Liver (tissue), 9 donors: Measurements from ENCODE around the gene RBM33. TPM values are rescaled to one million over a fixed set of nuclear protein-coding genes. Genes with fewer than 3 reads are reported as not detected.

Experiments used
- DNase-seq: peaks from one replicate; pipeline ENCODE4 v3.0.0-alpha.2; 2017; ENCODE audit warnings: low spot score
- H3K27ac ChIP-seq, 2 donors: one replicate each; pipeline ENCODE4 v1.7.0; 2013; ENCODE audit warnings: inconsistent platforms in 2 of 2, low read length in 2 of 2, control low read depth in 1 of 2, low read depth in 1 of 2, mild to moderate bottlenecking in 1 of 2
- H3K27me3 ChIP-seq, 4 donors: one replicate each; pipeline versions ENCODE4 v1.6.1 to v1.7.0; 2013; ENCODE audit warnings: low read length in 3 of 4, inconsistent platforms in 1 of 4, mild to moderate bottlenecking in 1 of 4, moderate library complexity in 1 of 4; ENCODE audit not compliant: control insufficient read depth in 4 of 4, insufficient read depth in 4 of 4
- H3K36me3 ChIP-seq, 4 donors: one replicate each; pipeline versions ENCODE4 v1.6.1 to v1.7.0; 2013; ENCODE audit warnings: low read length in 3 of 4, mild to moderate bottlenecking in 3 of 4, low read depth in 1 of 4, moderate library complexity in 1 of 4; ENCODE audit not compliant: control insufficient read depth in 4 of 4, insufficient read depth in 3 of 4
- H3K4me1 ChIP-seq, 4 donors: one replicate each; pipeline versions ENCODE4 v1.6.1 to v1.7.0; 2013; ENCODE audit warnings: low read length in 3 of 4, mild to moderate bottlenecking in 3 of 4, moderate library complexity in 1 of 4; ENCODE audit not compliant: control insufficient read depth in 4 of 4, insufficient read depth in 4 of 4
- H3K4me3 ChIP-seq, 3 donors: one replicate each; pipeline versions ENCODE4 v1.6.1 to v1.7.0; 2013; ENCODE audit warnings: low read length in 3 of 3, control low read depth in 1 of 3, low read depth in 1 of 3, mild to moderate bottlenecking in 1 of 3
- H3K9ac ChIP-seq, 2 donors: one replicate each; pipeline ENCODE4 v1.7.0; 2013; ENCODE audit warnings: low read length in 2 of 2, mild to moderate bottlenecking in 2 of 2, moderate library complexity in 2 of 2, control low read depth in 1 of 2, low read depth in 1 of 2
- H3K9me3 ChIP-seq, 4 donors: one replicate each; pipeline versions ENCODE4 v1.6.1 to v1.7.0; 2013; ENCODE audit warnings: low read length in 3 of 4; ENCODE audit not compliant: control insufficient read depth in 4 of 4
- GABPA ChIP-seq, 2 donors: IDR thresholded peaks in 1 of 2; conservative IDR thresholded peaks in 1 of 2; 2 replicates each; pipeline ENCODE4 v1.6.1; 2016; ENCODE audit warnings: antibody characterized with exemption in 2 of 2, mild to moderate bottlenecking in 1 of 2, moderate library complexity in 1 of 2
- HNF4A ChIP-seq, 2 donors: conservative IDR thresholded peaks; 2 replicates each; pipeline ENCODE4 v1.6.1; 2016; ENCODE audit warnings: antibody characterized with exemption in 2 of 2, mild to moderate bottlenecking in 2 of 2
- HNF4G ChIP-seq: IDR thresholded peaks from 2 replicates; pipeline ENCODE4 v1.6.1; 2016; ENCODE audit warnings: antibody characterized with exemption
- MAX ChIP-seq: IDR thresholded peaks from 2 replicates; pipeline ENCODE4 v1.6.1; 2016; ENCODE audit warnings: antibody characterized with exemption
- RAD21 ChIP-seq, 2 donors: IDR thresholded peaks; 2 replicates each; pipeline ENCODE4 v1.6.1; 2016; ENCODE audit warnings: antibody characterized with exemption in 2 of 2, mild to moderate bottlenecking in 2 of 2
- RXRA ChIP-seq, 2 donors: IDR thresholded peaks; 2 replicates each; pipeline ENCODE4 v1.6.1; 2017 to 2018; ENCODE audit warnings: antibody characterized with exemption in 2 of 2, mild to moderate bottlenecking in 1 of 2
- SP1 ChIP-seq: IDR thresholded peaks from 2 replicates; pipeline ENCODE4 v1.6.1; 2018; ENCODE audit warnings: antibody characterized with exemption, mild to moderate bottlenecking
- TAF1 ChIP-seq: conservative IDR thresholded peaks from 2 replicates; pipeline ENCODE4 v1.6.1; 2016; ENCODE audit warnings: antibody characterized with exemption, mild to moderate bottlenecking
- ZBTB33 ChIP-seq: IDR thresholded peaks from 2 replicates; pipeline ENCODE4 v1.6.1; 2016; ENCODE audit warnings: antibody characterized with exemption
- WGBS: extraction: QIAGEN DNeasy Blood & Tissue Kit; methylation state at CpG from one replicate; pipeline ENCODE4 v1.1.7; 2013; 5-methylcytosine and 5-hydroxymethylcytosine counted together
- polyA plus RNA-seq, 2 donors: library from polyadenylated mRNA; stranded (reverse) in 1 of 2; unstranded in 1 of 2; fragments of 200-250 nt in 1 of 2; fragments of >200 nt in 1 of 2; fragmentation: Nextera tagmentation in 1 of 2; extraction: Ambion mirVana in 1 of 2; gene quantifications; one replicate each; pipeline versions ENCODE4 v1.2.1 to v1.2.3, GENCODE V29; 2013 to 2015
- total RNA-seq, 2 donors: library from RNA; depleted of rRNA; stranded (reverse); fragments of >200 nt; gene quantifications; one replicate each; pipeline ENCODE4 v1.2.3, GENCODE V29; 2014
- TF ChIP-seq, protein P1 (sequence below): IDR thresholded peaks from 2 replicates; pipeline ENCODE4 v1.6.1; 2016; ENCODE audit warnings: antibody characterized with exemption, mild to moderate bottlenecking
- TF ChIP-seq, protein P2 (sequence below): IDR thresholded peaks from 2 replicates; pipeline ENCODE4 v1.6.1; 2016; ENCODE audit warnings: antibody characterized with exemption
- donor health status: healthy.
- donor health status: healthy.
- donor health status: healthy.
- donor health status: healthy.
- donor health status: healthy.

RBM33 gene
- total and polyA plus RNA-seq, 4 donors, result 7.8 to 48.9 (median 28.2) TPM

GRCh38 chr7:155649588-155649987 lies 5.1 kb downstream of the RBM33 start:
- no peak for DNase-seq
- Histone ChIP-seq H3K4me1 (peaks cover 22 to 65% (median 58%) of the 10 kb centered on the region in 4 donors), H3K9ac (no peak overlapping the region)

DNA sequence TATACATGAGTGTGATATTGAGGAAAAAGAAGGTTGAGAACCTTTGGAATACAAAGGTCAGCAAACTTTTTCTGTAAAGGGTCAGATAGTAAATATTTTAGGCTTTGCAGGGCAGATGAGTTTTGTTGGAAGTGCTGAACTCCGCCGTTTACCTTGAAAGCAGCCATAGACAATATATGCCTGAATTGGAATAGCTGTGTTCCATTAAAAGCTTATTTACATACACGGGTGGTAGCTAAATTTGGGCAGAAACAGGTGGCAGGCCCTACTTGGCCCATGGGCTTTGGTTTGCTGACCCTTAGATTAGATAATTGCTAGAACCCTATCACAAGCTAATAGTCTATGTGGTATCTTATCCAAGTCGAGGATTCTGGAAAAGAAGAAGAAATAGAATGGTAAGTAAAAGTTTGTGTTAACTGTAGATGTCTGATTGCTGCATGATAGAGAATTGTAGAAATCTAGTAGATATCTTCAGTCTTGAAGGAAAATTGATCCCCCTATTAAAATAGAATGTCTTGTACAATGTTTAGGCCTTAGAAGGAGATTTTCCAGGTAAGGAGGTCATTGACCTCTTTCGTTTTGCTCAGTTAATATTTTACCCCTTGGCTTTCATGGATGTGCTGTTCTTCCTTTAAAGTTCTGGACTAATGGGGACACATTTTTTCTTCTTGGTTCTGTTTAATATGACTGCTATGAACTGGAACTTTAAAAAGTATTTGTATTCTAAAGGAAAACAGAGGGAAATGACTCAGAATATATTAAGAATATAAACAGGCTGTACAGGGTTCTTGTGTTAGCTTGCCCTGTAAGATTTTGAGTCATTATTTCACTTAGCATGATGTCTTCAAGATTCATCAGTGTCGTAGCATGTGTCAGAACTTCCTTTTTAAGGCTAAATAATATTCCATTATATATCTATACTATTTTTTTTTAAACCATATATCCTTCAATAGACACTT lies 8.0 kb downstream of the RBM33 start:
- Histone ChIP-seq H3K27ac (peak overlapping the region; percentile 38 to 52), H3K4me1 (peaks cover 21 to 58% (median 49%) of the 10 kb centered on the region in 4 donors), H3K9me3 (peaks cover 0 to 6% (median 1%) of the 10 kb centered on the region in 4 donors), H3K36me3 (peaks cover 0 to 6% (median 2%) of the 10 kb centered on the region in 4 donors), H3K9ac (no peak overlapping the region), H3K4me3 (no peak overlapping the region), H3K27me3 (no peaks in the 10 kb centered on the region)
- no peak for DNase-seq
- TF ChIP-seq RXRA (IDR thresholded peaks at IDR 0.05), result peak; percentile 52 to 67
- TF ChIP-seq HNF4A (conservative IDR thresholded peaks at IDR 0.05), result peak; percentile 7 to 13
- no peak for TF ChIP-seq HNF4G
- WGBS, result 50% methylated on average over 6 of the region's 6 CpGs

More at GRCh38 chr7:155649588-155649987, 5.1 kb downstream of the RBM33 start:
- H3K27me3 ChIP-seq, result no peaks in the 10 kb centered on the region
- H3K4me3 ChIP-seq, result no peak overlapping the region
- WGBS, result 62% methylated on average over 2 of the region's 2 CpGs
- peaks cover 0 to 6% (median 1%) of the 10 kb centered on the region in 4 donors for H3K9me3 ChIP-seq
- peak overlapping the region in 1 of 2 donors; percentile 51 for H3K27ac ChIP-seq
- H3K36me3 ChIP-seq, result peaks cover 0 to 6% (median 3%) of the 10 kb centered on the region in 4 donors
- no peak for TF ChIP-seq MAX
- no peak for TF ChIP-seq TAF1
- no peak for TF ChIP-seq GABPA (IDR thresholded peaks at IDR 0.05 in 1 of 2, conservative IDR thresholded peaks at IDR 0.05 in 1 of 2)
- TF ChIP-seq RXRA (IDR thresholded peaks at IDR 0.05), result peak; percentile 55 to 59
- TF ChIP-seq RAD21 (IDR thresholded peaks at IDR 0.05), result no peak
- peak; percentile 19 for TF ChIP-seq SP1
- TF ChIP-seq HNF4A (conservative IDR thresholded peaks at IDR 0.05), result peak; percentile 29 to 36
- TF ChIP-seq, protein P1, sequence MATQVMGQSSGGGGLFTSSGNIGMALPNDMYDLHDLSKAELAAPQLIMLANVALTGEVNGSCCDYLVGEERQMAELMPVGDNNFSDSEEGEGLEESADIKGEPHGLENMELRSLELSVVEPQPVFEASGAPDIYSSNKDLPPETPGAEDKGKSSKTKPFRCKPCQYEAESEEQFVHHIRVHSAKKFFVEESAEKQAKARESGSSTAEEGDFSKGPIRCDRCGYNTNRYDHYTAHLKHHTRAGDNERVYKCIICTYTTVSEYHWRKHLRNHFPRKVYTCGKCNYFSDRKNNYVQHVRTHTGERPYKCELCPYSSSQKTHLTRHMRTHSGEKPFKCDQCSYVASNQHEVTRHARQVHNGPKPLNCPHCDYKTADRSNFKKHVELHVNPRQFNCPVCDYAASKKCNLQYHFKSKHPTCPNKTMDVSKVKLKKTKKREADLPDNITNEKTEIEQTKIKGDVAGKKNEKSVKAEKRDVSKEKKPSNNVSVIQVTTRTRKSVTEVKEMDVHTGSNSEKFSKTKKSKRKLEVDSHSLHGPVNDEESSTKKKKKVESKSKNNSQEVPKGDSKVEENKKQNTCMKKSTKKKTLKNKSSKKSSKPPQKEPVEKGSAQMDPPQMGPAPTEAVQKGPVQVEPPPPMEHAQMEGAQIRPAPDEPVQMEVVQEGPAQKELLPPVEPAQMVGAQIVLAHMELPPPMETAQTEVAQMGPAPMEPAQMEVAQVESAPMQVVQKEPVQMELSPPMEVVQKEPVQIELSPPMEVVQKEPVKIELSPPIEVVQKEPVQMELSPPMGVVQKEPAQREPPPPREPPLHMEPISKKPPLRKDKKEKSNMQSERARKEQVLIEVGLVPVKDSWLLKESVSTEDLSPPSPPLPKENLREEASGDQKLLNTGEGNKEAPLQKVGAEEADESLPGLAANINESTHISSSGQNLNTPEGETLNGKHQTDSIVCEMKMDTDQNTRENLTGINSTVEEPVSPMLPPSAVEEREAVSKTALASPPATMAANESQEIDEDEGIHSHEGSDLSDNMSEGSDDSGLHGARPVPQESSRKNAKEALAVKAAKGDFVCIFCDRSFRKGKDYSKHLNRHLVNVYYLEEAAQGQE, result no peak
- no peak for TF ChIP-seq HNF4G
- TF ChIP-seq ZBTB33, result no peak
- TF ChIP-seq, protein P2, sequence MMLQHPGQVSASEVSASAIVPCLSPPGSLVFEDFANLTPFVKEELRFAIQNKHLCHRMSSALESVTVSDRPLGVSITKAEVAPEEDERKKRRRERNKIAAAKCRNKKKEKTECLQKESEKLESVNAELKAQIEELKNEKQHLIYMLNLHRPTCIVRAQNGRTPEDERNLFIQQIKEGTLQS, result peak; percentile 57
